ENCODE results near the gene CLCN5. TPM values are rescaled to one million over a fixed set of nuclear protein-coding genes. Genes with fewer than 3 reads are reported as not detected.
"Not testable (repeated sequence)": the region's sequence is repeated elsewhere in the genome, so short reads cannot be mapped to it uniquely, and the experiment has no call there.

Gene CLCN5
- polyA plus RNA-seq, 3 donors, result 64.5 to 104 (median 93.5) TPM

DNA sequence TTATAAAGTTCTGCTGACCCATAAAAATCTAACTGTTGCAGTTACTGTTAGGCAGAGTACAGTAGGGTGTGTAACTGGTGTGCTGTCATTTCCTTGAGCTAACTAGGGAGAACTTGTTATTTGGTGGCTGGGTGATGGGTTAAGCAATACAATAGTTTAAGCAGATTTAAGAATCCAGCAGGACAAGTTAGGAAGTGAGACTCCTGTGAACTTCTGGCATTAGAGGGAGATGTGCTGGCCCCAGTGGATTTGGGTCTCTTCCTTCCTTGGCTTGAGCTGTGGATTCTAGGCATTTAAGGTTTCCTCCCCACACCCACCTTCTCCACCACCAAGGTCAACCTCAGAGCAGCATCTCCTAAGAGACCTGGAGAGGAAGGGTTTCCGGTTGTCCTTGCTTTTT, 70.5 kb downstream of the CLCN5 start:
- DNase-seq, result no peak

DNA sequence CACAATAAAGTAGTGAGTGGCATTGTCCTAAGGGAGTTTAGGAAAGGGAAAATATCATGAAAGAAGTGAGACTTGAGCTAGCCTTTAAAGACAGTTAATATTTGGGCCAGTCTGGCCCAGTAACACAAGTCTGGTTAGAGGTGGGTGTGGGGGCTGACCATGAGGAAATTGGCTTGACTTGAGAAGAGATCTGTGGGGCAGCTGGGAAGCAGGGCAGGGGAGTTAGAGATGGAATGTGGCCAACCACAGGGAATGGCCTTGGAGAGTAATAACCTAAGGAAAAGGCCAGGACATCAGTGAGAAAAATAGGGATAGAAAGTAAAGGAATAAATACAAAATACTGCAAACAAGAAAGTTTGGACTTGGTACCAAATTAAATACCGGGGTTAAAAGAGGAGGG, 71.3 kb downstream of the CLCN5 start:
- DNase-seq, result no peak

DNA sequence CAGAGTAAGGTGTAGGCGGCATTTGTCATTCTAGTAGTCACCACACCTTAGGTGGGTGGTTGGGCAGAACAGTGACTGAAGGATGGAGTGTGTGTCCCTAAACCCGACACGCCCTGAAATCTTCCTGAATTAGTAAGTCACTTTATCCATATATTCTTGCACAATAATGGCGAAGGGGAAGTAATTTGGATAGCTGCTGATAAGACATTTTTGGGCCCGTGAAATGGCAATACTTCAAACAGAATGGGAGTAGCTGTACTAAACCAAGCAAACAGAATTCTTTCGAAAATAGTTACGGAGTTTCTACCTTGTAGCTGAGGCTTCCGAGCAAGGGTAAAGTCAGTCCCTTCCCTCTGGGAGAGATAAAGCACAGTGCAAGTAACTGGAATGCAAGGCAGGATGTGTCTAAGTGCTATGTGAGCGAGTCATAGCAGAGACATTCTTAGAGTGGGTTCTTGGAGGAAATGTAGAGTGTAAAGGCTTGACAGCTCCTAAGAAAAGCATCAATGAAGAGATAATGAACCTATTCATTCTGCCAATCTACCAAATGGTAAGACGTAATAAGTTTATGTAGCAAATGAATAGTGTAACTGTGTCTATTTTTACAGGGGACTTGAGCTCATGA, 72.8 kb downstream of the CLCN5 start:
- no peak for DNase-seq

DNA sequence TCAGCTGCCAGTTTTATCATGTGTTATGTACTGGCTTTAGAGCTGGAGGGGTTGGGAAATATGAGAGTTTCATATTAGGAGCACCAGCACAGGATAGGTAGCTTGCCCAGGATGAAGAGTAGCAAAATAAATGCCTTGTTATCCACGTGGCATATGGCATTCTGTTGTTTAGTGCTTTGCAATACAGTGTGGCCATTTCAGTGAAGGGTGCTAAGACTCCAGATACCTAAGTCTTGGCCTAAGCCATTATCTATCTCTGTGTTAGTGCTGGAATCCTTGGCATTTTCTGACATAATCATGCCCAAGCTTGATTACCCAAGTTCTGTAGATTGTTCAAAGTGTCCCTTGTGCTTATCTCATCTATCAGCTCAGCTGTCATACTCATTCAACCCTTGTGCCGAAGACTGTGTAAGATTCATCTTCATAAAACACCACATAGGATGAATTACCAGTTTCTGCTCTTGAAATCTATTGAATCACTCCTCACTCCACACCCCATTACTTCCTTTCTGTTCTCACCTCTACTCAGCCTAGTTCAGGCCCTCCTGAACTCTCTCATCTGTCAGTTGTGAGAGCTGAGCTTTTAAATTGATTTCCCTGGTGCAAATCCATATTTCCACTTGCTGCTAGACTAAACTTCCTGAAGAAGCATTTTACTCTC, 73.5 kb downstream of the CLCN5 start:
- DNase-seq, result no peak

DNA sequence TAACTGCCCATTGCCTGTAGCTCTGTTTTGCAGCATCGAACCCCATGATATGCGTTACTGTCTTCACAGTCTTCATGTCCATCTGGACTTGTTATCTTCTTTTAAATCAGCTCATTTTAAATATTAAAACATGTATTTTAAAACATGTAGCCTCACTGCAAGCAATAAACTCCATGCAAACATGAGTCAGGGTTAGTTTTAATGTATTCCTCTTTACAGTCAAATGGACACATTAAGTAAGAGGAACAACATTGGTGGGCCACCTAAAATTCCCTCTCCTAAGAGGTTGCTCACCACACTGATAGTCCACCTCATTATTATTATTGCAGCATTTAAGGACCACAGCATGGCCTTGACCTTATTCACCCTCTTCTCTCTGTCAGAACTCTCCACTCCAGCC, 74.1 kb downstream of the CLCN5 start:
- no peak for DNase-seq

DNA sequence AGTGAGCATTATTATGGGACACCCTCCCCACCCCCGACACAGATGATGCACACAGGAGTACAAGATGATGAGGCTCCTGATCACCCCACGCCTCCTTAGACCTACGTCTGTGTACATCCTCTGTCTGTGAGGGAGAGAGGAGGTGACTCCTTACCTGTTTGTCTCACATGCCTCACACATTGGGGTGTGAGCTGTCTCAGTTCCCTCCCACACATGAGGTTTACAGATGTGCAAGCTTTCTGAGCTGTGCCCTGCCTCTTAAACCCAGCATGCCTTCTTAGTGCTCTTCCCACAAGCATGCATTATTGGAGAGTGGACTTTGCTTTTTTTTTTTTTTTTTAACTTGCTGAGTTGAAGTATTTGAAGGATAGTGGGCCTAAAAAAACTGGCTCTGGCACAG, 76.7 kb downstream of the CLCN5 start:
- no peak for DNase-seq

DNA sequence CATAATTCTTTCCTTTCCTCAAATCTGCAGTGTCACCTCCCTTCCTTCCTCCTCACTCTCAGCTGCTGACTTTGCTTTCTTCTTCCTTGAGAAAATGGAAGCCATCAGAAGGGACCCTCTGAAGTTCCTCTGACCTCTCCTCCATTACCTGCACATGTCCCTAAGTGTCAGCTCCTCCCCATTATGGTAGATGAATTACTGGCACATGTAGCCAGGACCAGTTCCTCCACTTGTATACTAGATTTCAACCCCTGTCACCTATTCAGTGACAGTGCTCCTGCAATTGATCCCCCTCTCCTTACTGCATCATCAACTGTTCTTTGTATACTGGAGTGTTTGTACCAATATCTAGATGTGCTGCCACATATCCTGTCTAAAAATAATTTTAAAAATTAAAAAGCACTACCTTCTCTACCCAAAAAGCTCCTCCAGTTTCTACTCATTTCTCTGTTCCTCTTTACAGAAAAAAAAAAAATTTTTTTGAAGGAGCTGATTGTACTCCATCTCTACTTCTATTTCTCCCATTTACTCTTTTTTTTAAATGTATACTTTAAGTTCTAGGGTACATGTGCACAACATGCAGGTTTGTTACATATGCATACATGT, 78.6 kb downstream of the CLCN5 start:
- DNase-seq, result no peak

DNA sequence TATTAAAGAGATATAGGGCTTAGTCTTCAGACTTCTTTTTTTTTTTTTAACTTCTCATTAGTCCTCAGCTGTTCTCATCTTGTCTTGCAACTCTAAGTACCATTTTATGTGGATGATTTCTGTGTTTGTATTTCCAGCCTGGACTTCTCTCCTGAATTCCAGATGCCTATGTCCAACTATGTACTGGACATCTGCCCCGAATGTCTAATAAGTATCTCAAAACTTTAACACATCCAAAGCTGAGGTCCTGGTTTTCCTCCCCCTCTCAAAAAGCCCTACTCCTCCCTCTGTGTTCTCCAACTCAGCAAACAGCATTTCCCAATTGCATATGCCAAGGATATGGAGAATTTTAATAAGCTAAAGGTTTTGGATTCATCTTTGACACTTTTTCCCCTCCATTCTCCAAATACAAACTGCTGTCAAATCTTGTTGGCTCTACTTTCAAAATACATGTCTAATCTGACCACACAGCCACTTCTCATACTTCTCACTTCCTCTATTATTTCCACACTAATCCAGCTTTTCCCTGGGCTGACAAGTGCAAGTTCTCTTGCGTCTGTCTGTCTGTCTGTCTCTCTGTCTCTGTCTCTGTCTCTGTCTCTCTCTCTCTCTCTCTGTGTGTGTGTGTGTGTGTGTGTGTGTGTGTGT, 79.8 kb downstream of the CLCN5 start:
- no peak for DNase-seq

DNA sequence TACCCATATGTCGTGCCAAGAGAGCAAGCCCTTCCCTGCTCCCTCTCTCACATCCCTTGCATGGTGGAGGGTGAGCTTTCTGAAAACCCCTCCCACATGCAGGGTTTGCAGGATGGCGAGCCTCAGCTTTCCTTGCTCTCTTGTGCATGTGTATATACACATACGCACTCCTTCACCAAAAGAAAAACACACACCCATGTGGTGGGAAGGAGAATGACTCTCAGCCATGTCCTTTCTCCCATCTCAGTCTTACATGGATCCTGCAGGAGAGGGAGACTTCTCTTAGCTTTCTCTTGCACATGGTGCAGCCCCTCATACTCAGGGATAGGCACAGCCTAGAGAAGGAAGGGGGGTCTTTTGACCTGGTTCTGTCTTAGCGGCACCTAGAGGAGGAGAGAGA, 81.1 kb downstream of the CLCN5 start:
- no peak for DNase-seq

DNA sequence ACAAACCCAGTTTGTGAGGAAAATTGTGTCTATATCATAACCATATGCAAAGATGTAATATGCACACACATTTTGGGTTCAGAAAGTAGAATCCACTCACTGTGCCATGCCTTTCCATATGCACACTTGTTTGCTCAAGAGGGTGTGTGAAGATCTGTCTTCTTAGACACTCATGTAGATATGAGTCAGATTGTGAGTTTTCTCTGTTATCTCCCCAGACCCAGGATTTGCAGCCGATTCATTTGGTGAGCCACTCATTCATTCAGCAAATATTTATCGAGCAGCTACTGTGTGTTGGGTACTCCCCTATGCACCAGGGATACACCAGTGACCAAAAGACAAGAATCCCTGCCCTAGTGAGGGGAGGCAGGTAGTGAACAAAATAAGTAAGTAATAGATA, 81.5 kb downstream of the CLCN5 start:
- DNase-seq, result no peak

DNA sequence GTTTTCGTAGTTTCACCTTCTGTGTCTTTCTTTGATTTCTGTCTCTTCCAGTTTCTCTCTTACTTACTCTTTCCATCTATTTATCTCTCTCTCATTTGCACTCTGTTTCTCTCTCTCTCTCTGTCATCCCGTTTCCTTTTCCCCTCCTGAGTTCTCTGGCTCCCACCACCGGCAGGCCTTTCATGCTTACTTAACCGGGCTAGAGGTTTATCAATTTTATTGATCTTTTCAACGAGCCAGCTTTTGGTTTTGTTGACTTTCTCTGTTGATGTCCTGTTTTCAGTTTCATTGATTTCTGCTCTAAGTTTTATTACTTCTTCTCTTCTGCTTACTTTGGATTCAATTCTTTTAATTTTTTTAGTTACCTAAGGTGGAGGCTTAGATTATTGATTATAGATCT, 103.2 kb downstream of the CLCN5 start:
- DNase-seq, result not testable (repeated sequence)

DNA sequence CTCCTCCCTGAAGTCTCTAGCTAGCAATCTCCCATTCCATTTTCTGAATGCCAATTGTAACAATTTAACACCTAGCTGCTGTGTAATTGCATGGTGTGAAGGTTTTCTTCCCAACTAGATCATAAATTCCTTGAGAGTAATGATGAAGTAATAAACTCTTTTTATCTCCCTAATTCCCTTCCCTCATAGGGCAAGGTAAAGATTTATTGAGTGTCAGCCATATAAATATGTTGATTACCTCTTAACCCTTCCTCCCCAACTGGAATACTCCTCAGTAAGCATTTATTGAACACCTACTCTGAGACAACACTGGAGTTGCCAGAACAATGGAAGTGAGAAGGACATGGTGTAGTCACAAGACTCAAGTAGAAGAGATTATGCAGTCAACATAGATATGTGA, 112.7 kb downstream of the CLCN5 start:
- DNase-seq, result no peak

DNA sequence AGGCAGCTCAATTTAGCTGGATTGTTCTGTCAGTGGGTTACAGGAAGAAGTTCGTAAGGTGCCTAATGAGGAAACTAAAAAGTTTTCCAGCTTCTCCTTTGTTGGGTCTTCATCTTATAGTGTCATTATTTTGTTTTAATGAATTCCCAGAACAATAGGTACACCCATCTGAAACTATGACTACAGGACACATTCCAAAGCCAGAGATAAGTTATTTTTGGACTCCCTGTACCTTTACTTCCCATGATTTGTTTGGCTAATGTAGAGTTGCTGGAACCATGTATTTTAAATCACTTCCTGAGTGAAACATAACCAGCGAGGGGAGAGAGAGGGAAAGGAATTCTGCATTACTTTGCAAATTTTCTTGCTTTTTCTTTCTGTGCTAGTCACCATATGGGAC, 114.0 kb downstream of the CLCN5 start:
- peak; percentile 12 for DNase-seq

DNA sequence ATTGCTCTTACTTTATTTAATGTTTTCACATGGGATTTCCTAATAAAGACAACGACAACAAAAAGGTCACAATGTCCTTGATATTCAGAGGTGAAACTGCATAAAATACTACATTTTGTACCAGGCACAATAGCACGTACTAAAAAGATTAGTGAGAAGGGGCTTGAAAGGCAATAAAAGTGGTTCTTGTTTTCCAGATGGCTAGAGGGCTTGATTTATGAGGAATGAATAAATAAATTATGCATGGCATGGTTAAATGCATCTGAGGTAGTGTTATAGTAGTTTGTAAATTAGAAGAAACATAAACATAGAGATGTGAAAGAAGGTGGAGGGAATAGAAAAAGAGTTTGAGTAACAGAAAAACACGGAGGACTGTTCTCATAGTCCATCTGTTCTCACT, 123.4 kb downstream of the CLCN5 start:
- DNase-seq, result no peak

DNA sequence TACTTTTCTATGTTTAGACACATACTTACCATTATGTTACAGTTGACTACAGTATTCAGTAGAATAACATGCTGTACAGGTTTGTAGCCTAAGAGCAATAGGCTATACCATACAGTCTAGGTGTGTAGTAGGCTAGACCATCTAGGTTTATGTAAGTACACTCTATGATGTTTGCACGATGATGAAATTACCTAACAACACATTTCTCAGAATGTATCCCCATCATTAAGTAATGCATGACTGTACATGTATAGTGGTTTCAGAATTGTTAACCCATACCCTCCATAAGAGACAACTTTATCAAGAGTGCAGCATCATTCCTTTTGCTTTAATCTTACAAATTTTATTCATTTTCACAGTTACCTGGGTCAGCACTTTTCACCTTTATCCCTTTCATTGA, 126.8 kb downstream of the CLCN5 start:
- no peak for DNase-seq

DNA sequence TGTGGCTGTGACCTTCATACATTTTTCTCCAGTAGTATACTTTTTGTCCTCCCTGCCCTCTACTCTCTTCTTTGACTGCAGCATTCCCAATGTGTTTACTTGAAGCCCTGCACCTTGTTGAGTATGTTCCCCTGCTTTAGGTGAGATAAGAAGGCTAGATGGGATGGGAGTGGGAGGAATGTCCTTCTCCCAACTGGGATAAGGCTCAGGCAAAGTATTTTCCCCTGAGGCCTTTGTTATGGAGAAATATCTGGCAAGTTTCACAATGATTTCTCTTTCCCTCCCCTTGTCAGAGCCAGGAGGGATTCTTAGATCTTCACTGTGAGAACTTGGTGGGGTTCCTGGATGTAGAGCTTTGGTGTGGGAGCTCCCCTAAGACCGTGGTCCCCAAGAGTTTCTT, 131.8 kb downstream of the CLCN5 start:
- no peak for DNase-seq

DNA sequence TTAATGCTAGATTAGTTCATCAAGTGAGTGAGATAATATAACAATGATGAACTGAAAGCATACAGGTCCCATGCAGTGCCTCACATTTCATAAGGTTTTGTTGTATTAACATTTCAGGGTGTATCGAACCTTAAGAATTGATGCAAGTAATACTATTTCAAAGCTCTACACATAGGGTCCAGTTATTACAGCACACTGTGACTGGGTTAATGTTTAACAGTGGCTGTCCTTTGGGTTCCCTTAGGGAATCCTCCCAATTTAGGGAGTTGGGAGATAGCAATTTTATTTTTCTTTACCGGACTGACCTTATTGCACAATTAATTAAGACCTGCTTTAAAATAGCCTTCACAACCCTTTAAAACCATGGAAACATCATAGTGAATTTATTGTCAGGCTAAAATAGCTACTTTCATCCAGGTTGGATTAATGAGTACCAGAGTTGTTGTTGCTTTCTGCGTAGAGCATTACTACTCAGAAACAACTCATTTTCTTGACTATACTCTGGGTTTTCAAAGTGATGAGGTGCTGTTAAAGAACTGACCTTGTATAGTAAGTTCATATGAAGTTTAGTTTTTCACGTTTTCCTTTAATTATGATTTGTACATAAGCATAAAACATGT, 144.0 kb downstream of the CLCN5 start:
- DNase-seq, result no peak

DNA sequence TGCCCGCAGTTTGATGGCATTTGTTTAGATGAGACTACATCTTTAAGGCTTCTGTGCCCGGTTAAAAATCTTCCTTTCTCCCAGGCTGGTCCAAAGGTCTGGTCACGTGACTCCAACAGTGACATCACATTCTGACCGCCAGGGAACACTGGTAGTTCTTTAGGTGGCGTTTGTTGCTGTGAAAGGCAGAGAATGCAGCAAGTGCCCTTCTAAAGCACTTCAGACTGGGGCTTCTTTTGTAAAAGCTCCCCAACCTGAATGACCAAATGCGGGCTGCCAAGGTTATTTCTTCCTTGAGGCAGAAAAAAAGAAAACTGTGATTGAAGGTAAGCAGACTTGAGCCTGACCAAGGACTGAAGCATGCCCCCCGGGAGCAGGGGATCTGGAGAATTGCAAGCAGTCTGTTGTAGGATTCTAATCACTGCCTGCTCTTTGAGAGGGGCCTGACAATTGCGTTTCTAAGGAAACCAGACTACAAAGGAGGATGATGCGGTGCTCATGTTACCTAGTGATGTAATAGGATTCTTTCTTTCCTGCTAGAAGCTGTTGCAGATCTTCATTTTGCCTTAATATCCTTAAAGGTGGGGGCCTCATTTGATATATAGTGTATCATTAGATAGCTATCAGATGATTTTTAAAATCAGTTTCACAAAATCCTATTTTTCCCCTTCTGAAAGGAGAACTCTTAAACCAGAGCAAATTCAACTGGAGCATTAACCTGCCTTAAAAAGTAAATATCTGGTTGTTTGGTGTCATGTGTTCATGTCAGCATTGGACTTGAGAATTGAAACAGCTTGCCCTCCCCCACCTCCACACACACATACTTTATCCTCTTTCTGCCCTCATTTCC, 145.3 kb downstream of the CLCN5 start:
- DNase-seq, result peak; percentile 74

DNA sequence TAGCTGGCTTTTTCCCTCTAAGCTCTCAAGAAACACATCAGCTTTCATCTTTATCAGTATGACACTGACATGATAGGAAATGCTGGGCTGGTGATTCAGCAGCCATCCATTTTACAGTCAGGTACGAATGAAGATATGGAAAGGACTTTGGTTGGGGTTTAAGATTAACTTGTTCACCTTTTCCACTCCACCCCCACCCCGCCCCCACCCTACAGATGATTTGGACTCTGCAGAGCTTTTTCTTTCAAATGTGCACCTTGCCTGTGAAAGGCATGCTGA, 145.8 kb downstream of the CLCN5 start:
- no peak for DNase-seq

DNA sequence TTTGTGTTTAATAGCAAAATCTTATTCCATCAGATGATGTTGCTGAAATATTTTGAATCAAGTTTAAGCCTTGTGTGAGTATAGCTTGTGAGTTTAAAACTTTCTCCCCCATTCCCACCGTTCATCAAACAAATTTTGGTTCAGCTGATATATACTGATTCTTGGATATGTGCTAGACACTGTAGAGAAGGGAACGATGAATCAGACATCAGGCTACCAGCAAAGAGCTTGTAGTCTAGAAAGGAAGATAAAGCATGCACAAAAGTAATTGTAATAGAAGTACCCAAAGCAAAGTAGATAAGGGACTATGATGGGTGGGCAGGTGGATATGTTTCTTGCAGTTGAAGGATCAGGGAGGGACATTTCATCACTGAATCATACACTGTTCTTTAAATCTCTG, 146.5 kb downstream of the CLCN5 start:
- DNase-seq, result no peak

DNA sequence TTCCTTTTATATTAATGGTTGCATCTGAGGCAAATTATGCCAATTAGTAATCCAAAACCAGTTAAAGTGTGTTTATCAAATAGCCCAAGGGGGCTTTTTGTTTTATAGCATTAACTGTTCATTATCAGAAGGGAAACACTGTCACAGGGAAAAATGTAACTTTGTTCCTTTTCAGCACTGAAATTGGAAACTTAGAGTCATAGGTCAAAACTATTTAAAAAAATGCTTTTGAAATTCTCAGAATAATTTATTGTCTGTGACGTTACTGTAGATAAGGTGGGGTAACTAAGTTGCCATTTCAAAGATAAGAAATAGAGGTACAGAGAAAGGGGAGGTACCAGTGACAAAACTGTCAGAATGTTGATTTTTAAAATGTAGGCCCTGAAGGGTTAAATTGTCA, 149.1 kb downstream of the CLCN5 start:
- no peak for DNase-seq

DNA sequence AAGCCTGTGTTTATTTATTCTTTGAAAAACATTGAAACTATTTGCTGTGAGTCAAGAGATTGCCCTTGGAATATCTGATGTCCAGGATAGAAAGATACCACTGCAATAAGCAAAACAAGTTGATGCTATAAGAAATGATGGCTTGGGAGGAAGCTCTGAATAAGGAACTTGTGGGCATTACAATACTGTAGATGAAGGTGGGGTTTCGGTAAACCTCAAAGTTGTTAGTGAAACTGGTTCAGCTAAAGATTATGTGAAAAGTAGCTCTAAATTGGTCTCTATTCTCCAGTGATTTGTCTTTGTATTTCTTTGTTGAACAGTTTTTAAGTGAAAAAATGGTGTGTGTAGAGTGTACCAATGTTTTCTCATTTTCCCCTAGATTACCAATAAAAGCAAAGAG, 149.7 kb downstream of the CLCN5 start:
- DNase-seq, result no peak

All from renal pelvis (tissue), 4 donors.